ENCODE results near the gene GPR135. TPM values are rescaled to one million over a fixed set of nuclear protein-coding genes. Genes with fewer than 3 reads are reported as not detected.
A peak's percentile ranks its signal among the peaks of the same experiment; 100 is the strongest.

Gene GPR135
- total and polyA plus RNA-seq, 2 of the 13 experiments (the other 11 are each of a cell fraction or from before 2014, with no cell fraction given), result 0.46 to 1.3 TPM

DNA sequence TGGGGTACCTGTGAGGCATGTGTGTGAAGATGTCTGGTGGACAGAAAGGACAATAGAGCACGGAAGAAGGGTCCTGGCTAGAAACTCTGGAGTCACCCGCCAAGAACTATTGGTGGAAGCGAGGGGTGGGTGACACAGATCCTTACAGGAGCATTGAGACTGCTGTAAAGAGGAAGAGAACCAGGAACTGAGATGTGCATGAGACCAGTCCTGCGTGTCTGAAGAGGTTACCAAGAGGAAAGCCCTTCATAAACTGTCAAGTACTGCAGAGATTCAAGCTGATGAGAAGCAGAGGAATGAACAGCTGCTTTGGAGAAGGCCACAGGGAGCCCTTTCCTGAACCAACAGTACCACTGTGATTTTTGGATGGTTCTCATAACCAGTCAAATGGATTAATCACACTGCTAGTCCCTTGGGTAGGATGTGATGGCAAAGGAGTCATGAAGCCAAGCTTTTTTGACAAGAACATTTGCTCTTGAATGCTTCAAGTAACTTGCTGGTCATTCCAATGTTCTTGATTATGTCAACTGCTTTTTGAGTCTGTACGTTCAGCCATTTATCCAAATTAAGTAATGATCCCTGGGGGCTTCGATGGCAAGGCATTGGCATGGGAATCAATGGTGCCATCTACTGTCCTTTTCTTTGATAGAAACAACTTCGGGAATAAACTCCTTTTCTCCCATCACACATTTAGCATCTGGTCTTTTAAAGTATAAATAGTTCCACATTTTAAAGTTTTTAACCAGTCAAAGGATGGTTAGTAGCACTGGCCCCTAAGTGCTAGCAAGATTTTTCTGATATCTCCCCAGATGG is 42.9 kb downstream of the GPR135 start:
- Histone ChIP-seq H3K4me3 (replicated peaks in 1 of 3; ENCODE audit: insufficient read depth in 1 of 3, low read depth in 2 of 3, low read length in 3 of 3) (no peak overlapping the region), H3K79me2 (ENCODE audit: insufficient read depth, low read length) (no peaks in the 10 kb centered on the region), H3K9ac (ENCODE audit: insufficient read depth, low read depth, low read length) (no peak overlapping the region), H3K27ac (ENCODE audit: extremely low read length, insufficient read depth, low read length) (no peak overlapping the region), H3K4me2 (ENCODE audit: low read depth, low read length) (no peak overlapping the region), H2AFZ (ENCODE audit: low read length) (no peak overlapping the region), H3K4me1 (ENCODE audit: insufficient read depth, low read length) (no peaks in the 10 kb centered on the region), H3K9me3 (ENCODE audit: low read length) (no peaks in the 10 kb centered on the region), H4K20me1 (ENCODE audit: insufficient read depth, low read length) (no peaks in the 10 kb centered on the region), H3K27me3 (ENCODE audit: control insufficient read depth in 1 of 2, insufficient read depth in 2 of 2, low read length in 2 of 2) (no peaks in the 10 kb centered on the region), H3K36me3 (replicated peaks in 1 of 2; ENCODE audit: control insufficient read depth in 1 of 2, insufficient read depth in 2 of 2, low read length in 2 of 2) (no peaks in the 10 kb centered on the region)
- TF ChIP-seq, protein P1, sequence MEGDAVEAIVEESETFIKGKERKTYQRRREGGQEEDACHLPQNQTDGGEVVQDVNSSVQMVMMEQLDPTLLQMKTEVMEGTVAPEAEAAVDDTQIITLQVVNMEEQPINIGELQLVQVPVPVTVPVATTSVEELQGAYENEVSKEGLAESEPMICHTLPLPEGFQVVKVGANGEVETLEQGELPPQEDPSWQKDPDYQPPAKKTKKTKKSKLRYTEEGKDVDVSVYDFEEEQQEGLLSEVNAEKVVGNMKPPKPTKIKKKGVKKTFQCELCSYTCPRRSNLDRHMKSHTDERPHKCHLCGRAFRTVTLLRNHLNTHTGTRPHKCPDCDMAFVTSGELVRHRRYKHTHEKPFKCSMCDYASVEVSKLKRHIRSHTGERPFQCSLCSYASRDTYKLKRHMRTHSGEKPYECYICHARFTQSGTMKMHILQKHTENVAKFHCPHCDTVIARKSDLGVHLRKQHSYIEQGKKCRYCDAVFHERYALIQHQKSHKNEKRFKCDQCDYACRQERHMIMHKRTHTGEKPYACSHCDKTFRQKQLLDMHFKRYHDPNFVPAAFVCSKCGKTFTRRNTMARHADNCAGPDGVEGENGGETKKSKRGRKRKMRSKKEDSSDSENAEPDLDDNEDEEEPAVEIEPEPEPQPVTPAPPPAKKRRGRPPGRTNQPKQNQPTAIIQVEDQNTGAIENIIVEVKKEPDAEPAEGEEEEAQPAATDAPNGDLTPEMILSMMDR (CRISPR knock-in tag; IDR thresholded peaks at IDR 0.05), result peak; percentile 48
- TF ChIP-seq SMC3 (IDR thresholded peaks at IDR 0.05; ENCODE audit: low read length) (peak; percentile 39; the same call in 1 of the 2 replicates), ZFP82 (CRISPR knock-in tag; IDR thresholded peaks at IDR 0.05; ENCODE audit: borderline replicate concordance) (no peak), STAT5B (CRISPR knock-in tag; IDR thresholded peaks at IDR 0.05) (no peak), ESRRA (CRISPR knock-in tag; IDR thresholded peaks at IDR 0.05; ENCODE audit: low read depth) (no peak), STAG1 (CRISPR knock-in tag; IDR thresholded peaks at IDR 0.05) (peak; percentile 70)
- FAIRE-seq, result peak; percentile 61
- POLR2A ChIA-PET, result no interaction called here
- ATAC-seq, result no peak
- in situ Hi-C loops (cut with HindIII; ENCODE audit: extremely low pct_ligation_motif_present, low pct_unique_long_range_greater_than_20kb) (no loop called here), intact Hi-C loops (cut with micrococcal nuclease; ENCODE audit: unreplicated experiment) (loop anchor here (1.0 kb wide), 1 partner anchor 295 kb away; no protein-coding TSS in a partner anchor)
- WGBS (ENCODE audit: low lambda C conversion rate), result 81% methylated on average over 7 of the region's 7 CpGs
- no peak for DNase-seq (ENCODE audit: low spot score)
- CTCF ChIA-PET (ENCODE audit: low intra/inter-chr PET ratio, low total read pairs), result no interaction called here
- no TSS peak for BruUV-seq (replicated peaks)

DNA sequence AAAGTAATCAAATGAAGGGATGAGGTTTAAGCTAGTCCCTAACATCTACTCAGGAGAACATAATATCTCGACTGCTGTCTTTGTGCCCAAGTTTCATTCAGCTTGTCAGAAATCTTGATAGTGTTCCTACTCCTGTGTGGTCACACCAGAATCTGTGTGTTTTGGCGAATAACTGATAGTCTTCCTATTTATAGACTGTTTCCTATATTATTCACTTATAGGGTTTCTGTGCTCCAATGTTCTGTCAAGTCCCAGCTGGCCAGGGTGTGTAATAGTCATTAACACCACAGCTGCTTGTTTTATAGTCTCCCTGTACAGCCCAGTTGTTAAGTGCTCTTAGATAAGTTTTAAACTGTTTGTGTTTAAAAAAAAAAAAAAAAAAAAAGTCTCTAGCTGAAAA is 45.9 kb downstream of the GPR135 start:
- Histone ChIP-seq H3K9ac (ENCODE audit: insufficient read depth, low read depth, low read length) (no peak overlapping the region), H3K4me3 (replicated peaks in 1 of 3; ENCODE audit: insufficient read depth in 1 of 3, low read depth in 2 of 3, low read length in 3 of 3) (no peak overlapping the region), H3K4me1 (ENCODE audit: insufficient read depth, low read length) (no peaks in the 10 kb centered on the region), H3K36me3 (replicated peaks in 1 of 2; ENCODE audit: control insufficient read depth in 1 of 2, insufficient read depth in 2 of 2, low read length in 2 of 2) (no peaks in the 10 kb centered on the region), H3K27me3 (ENCODE audit: control insufficient read depth in 1 of 2, insufficient read depth in 2 of 2, low read length in 2 of 2) (no peaks in the 10 kb centered on the region), H3K27ac (ENCODE audit: extremely low read length, insufficient read depth, low read length) (no peak overlapping the region), H3K79me2 (ENCODE audit: insufficient read depth, low read length) (no peaks in the 10 kb centered on the region), H3K4me2 (ENCODE audit: low read depth, low read length) (no peak overlapping the region), H4K20me1 (ENCODE audit: insufficient read depth, low read length) (no peaks in the 10 kb centered on the region), H3K9me3 (ENCODE audit: low read length) (no peaks in the 10 kb centered on the region), H2AFZ (ENCODE audit: low read length) (no peak overlapping the region)
- intact Hi-C loops (cut with micrococcal nuclease; ENCODE audit: unreplicated experiment), result no loop called here
- 80% methylated on average over 2 of the region's 2 CpGs for WGBS (ENCODE audit: low lambda C conversion rate)
- ChIA-PET POLR2A (no interaction called here), CTCF (ENCODE audit: low intra/inter-chr PET ratio, low total read pairs) (no interaction called here)
- no TSS peak for BruUV-seq (replicated peaks)
- in situ Hi-C loops (cut with HindIII; ENCODE audit: extremely low pct_ligation_motif_present, low pct_unique_long_range_greater_than_20kb), result no loop called here
- DNase-seq (ENCODE audit: low spot score) (no peak), ATAC-seq (no peak), FAIRE-seq (no peak)
- TF ChIP-seq, protein P2, sequence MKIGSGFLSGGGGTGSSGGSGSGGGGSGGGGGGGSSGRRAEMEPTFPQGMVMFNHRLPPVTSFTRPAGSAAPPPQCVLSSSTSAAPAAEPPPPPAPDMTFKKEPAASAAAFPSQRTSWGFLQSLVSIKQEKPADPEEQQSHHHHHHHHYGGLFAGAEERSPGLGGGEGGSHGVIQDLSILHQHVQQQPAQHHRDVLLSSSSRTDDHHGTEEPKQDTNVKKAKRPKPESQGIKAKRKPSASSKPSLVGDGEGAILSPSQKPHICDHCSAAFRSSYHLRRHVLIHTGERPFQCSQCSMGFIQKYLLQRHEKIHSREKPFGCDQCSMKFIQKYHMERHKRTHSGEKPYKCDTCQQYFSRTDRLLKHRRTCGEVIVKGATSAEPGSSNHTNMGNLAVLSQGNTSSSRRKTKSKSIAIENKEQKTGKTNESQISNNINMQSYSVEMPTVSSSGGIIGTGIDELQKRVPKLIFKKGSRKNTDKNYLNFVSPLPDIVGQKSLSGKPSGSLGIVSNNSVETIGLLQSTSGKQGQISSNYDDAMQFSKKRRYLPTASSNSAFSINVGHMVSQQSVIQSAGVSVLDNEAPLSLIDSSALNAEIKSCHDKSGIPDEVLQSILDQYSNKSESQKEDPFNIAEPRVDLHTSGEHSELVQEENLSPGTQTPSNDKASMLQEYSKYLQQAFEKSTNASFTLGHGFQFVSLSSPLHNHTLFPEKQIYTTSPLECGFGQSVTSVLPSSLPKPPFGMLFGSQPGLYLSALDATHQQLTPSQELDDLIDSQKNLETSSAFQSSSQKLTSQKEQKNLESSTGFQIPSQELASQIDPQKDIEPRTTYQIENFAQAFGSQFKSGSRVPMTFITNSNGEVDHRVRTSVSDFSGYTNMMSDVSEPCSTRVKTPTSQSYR (CRISPR knock-in tag; IDR thresholded peaks at IDR 0.05; ENCODE audit: borderline replicate concordance), result no peak
- no peak for TF ChIP-seq PHF8 (CRISPR knock-in tag; IDR thresholded peaks at IDR 0.05)
- no peak for TF ChIP-seq SRSF4 (IDR thresholded peaks at IDR 0.05; ENCODE audit: low read depth, low read length, poor library complexity, severe bottlenecking)
- TF ChIP-seq, protein P3, sequence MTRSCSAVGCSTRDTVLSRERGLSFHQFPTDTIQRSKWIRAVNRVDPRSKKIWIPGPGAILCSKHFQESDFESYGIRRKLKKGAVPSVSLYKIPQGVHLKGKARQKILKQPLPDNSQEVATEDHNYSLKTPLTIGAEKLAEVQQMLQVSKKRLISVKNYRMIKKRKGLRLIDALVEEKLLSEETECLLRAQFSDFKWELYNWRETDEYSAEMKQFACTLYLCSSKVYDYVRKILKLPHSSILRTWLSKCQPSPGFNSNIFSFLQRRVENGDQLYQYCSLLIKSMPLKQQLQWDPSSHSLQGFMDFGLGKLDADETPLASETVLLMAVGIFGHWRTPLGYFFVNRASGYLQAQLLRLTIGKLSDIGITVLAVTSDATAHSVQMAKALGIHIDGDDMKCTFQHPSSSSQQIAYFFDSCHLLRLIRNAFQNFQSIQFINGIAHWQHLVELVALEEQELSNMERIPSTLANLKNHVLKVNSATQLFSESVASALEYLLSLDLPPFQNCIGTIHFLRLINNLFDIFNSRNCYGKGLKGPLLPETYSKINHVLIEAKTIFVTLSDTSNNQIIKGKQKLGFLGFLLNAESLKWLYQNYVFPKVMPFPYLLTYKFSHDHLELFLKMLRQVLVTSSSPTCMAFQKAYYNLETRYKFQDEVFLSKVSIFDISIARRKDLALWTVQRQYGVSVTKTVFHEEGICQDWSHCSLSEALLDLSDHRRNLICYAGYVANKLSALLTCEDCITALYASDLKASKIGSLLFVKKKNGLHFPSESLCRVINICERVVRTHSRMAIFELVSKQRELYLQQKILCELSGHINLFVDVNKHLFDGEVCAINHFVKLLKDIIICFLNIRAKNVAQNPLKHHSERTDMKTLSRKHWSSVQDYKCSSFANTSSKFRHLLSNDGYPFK (CRISPR knock-in tag; IDR thresholded peaks at IDR 0.05; ENCODE audit: borderline replicate concordance), result no peak

Data from HepG2 (cell line).